Upper lobe of right lung (tissue), 1 donor: ENCODE data around the gene CPSF6. TPM values are rescaled to one million over a fixed set of nuclear protein-coding genes. Genes with fewer than 3 reads are reported as not detected.

Experiments
- ATAC-seq: fragments of 200-7000 bp; cut with Tn5 transposase; one replicate; pipeline ENCODE4 v1.9.1; 2020; ENCODE audit warnings: mild to moderate bottlenecking, moderate library complexity
- DNase-seq: peaks from one replicate; pipeline ENCODE4 v3.0.0-alpha.2; 2020
- H3K27ac ChIP-seq: fragments of 200-600 bp; one replicate; pipeline ENCODE4 v1.8.0; 2022
- H3K27me3 ChIP-seq: fragments of 200-600 bp; one replicate; pipeline ENCODE4 v1.8.0; 2022; ENCODE audit warnings: mild to moderate bottlenecking
- H3K36me3 ChIP-seq: fragments of 200-600 bp; one replicate; pipeline ENCODE4 v1.8.0; 2022
- H3K4me1 ChIP-seq: fragments of 200-600 bp; one replicate; pipeline ENCODE4 v1.8.0; 2022
- H3K4me3 ChIP-seq: fragments of 200-600 bp; one replicate; pipeline ENCODE4 v1.8.0; 2022; ENCODE audit warnings: mild to moderate bottlenecking
- H3K9me3 ChIP-seq: fragments of 200-600 bp; one replicate; pipeline ENCODE4 v1.8.0; 2022
- intact Hi-C: fragments of 100-400 bp; cut with DNase I; formaldehyde crosslinking; loops from one replicate; pipeline ENCODE4 v1.11.0; 2022
- microRNA-seq: library from miRNA; unstranded; fragments of <30 nt; microRNA quantifications from one replicate; pipeline ENCODE4 v1.2.0, GENCODE V29; 2020; ENCODE audit warnings: borderline microRNAs expressed
- total RNA-seq: library from RNA; stranded (reverse); fragmentation: NEBNext Ultra II Directional; extraction: Animal tissue kit (Norgen Biotek cat#: 25700); gene quantifications from one replicate; pipeline ENCODE4 v1.2.1, GENCODE V29; 2021
- TF ChIP-seq, protein P1 (sequence below): fragments of 200-600 bp; IDR thresholded peaks from one replicate; pipeline ENCODE4 v1.8.0; 2022; ENCODE audit warnings: antibody characterized with exemption
- donor health status: DM: no; HTN: yes; CAD: no; lungs with severe emphysema.

The CPSF6 gene
- total RNA-seq, 1 donor from 2014 or later: 53.4 TPM

- TF ChIP-seq, protein P1, sequence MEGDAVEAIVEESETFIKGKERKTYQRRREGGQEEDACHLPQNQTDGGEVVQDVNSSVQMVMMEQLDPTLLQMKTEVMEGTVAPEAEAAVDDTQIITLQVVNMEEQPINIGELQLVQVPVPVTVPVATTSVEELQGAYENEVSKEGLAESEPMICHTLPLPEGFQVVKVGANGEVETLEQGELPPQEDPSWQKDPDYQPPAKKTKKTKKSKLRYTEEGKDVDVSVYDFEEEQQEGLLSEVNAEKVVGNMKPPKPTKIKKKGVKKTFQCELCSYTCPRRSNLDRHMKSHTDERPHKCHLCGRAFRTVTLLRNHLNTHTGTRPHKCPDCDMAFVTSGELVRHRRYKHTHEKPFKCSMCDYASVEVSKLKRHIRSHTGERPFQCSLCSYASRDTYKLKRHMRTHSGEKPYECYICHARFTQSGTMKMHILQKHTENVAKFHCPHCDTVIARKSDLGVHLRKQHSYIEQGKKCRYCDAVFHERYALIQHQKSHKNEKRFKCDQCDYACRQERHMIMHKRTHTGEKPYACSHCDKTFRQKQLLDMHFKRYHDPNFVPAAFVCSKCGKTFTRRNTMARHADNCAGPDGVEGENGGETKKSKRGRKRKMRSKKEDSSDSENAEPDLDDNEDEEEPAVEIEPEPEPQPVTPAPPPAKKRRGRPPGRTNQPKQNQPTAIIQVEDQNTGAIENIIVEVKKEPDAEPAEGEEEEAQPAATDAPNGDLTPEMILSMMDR: no peak
- H3K27me3 ChIP-seq: no peaks in the 10 kb centered on the region
- H3K4me1 ChIP-seq: no peaks in the 10 kb centered on the region
- H3K4me3 ChIP-seq: no peak overlapping the region
- DNase-seq (no peak), ATAC-seq (no peak)
- intact Hi-C loops: no loop called here
- H3K27ac ChIP-seq: no peak overlapping the region
- no peaks in the 10 kb centered on the region for H3K9me3 ChIP-seq
- H3K36me3 ChIP-seq: no peaks in the 10 kb centered on the region
Measured at GRCh38 chr12:69318225-69318624, 78.9 kb downstream of the CPSF6 start.

GRCh38 chr12:69321351-69321750, 82.0 kb downstream of the CPSF6 start:
- no peaks in the 10 kb centered on the region for H3K36me3 ChIP-seq
- no peak overlapping the region for H3K27ac ChIP-seq
- no peak for DNase-seq
- H3K4me3 ChIP-seq: no peak overlapping the region
- H3K27me3 ChIP-seq: no peaks in the 10 kb centered on the region
- no peaks in the 10 kb centered on the region for H3K9me3 ChIP-seq
- TF ChIP-seq, protein P1: no peak
- intact Hi-C loops: no loop called here
- ATAC-seq: no peak
- no peaks in the 10 kb centered on the region for H3K4me1 ChIP-seq

Small RNA genes lying within 50 kb of the gene (microRNA-seq; reads per million reads assigned to microRNA genes)
- not detected for gene MIR1279

Other genes starting within 250 kb of the CPSF6 start
- 1,056 TPM for gene LYZ, start 108.8 kb downstream of the CPSF6 start, total RNA-seq
- gene YEATS4, start 120.2 kb downstream of the CPSF6 start, total RNA-seq: 11.4 TPM
- gene FRS2, start 230.8 kb downstream of the CPSF6 start, total RNA-seq: 31.0 TPM